HL-60 (cell line): ENCODE measurements around the gene AMIGO2.

ENCODE experiments used
- DNase-seq, 2 experiments: peaks; one replicate each; pipeline ENCODE4 v3.0.0-alpha.2; 2010 to 2020; ENCODE audit warnings: low read depth in 1 of 2, low spot score in 1 of 2
- H3K27ac ChIP-seq: fragments of 250-450 bp; sonication (Bioruptor Pico); replicated peaks from 2 replicates; pipeline ENCODE4 v1.5.1; 2020; ENCODE audit warnings: mild to moderate bottlenecking, moderate library complexity
- H3K27me3 ChIP-seq: fragments of 250-450 bp; sonication (Bioruptor Pico); 2 replicates; pipeline ENCODE4 v1.5.1; 2021; ENCODE audit warnings: mild to moderate bottlenecking, moderate library complexity; ENCODE audit not compliant: insufficient read depth, poor library complexity, severe bottlenecking
- H3K4me3 ChIP-seq: replicated peaks from 2 replicates; pipeline ENCODE4 v1.5.1; 2011; ENCODE audit warnings: mild to moderate bottlenecking, control low read depth, low read length; ENCODE audit not compliant: insufficient read depth
- CTCF ChIP-seq: IDR thresholded peaks from one replicate; pipeline ENCODE4 v1.5.1; 2011; ENCODE audit warnings: low read length, control low read depth, inconsistent platforms; ENCODE audit not compliant: insufficient read depth
- GABPA ChIP-seq: IDR thresholded peaks from 2 replicates; pipeline ENCODE4 v1.6.1; 2012; ENCODE audit warnings: low read depth
- POLR2AphosphoS5 ChIP-seq: IDR thresholded peaks from 2 replicates; pipeline ENCODE4 v1.6.1; 2012; ENCODE audit warnings: low read depth
- REST ChIP-seq: IDR thresholded peaks from 2 replicates; pipeline ENCODE4 v1.6.1; 2012; ENCODE audit warnings: low read depth; ENCODE audit not compliant: insufficient replicate concordance
- SPI1 ChIP-seq: IDR thresholded peaks from 2 replicates; pipeline ENCODE4 v1.6.1; 2012; ENCODE audit warnings: low read depth, mild to moderate bottlenecking, borderline replicate concordance

Gene AMIGO2

GRCh38 chr12:47039079-47039478 lies 40.7 kb downstream of the AMIGO2 start:
- Histone ChIP-seq H3K27me3 (no peaks in the 10 kb centered on the region), H3K4me3 (no peak overlapping the region), H3K27ac (no peak overlapping the region)
- no peak for TF ChIP-seq REST
- no peak for TF ChIP-seq GABPA
- TF ChIP-seq CTCF: no peak
- no peak for TF ChIP-seq SPI1
- TF ChIP-seq POLR2AphosphoS5: no peak
- no peak for DNase-seq

- Histone ChIP-seq H3K4me3 (no peak overlapping the region), H3K27ac (no peak overlapping the region), H3K27me3 (no peaks in the 10 kb centered on the region)
- no peak for DNase-seq
- TF ChIP-seq POLR2AphosphoS5 (no peak), SPI1 (no peak), GABPA (no peak), REST (no peak), CTCF (no peak)
Observed at GRCh38 chr12:47038270-47038748, 41.5 kb downstream of the AMIGO2 start.

- Histone ChIP-seq H3K4me3 (no peak overlapping the region), H3K27me3 (no peaks in the 10 kb centered on the region), H3K27ac (no peak overlapping the region)
- TF ChIP-seq GABPA: no peak
- no peak for TF ChIP-seq CTCF
- no peak for TF ChIP-seq SPI1
- no peak for TF ChIP-seq POLR2AphosphoS5
- DNase-seq: no peak
Observed at GRCh38 chr12:47035484-47035883, 44.3 kb downstream of the AMIGO2 start.

- H3K27ac ChIP-seq: no peak overlapping the region
- no peak for DNase-seq
Observed at GRCh38 chr12:47034661-47035060, 45.1 kb downstream of the AMIGO2 start.

More at GRCh38 chr12:47034661-47035060, 45.1 kb downstream of the AMIGO2 start:
- Histone ChIP-seq H3K27me3 (no peaks in the 10 kb centered on the region), H3K4me3 (no peak overlapping the region)
- no peak for TF ChIP-seq CTCF
- no peak for TF ChIP-seq REST
- no peak for TF ChIP-seq GABPA
- TF ChIP-seq POLR2AphosphoS5: no peak
- no peak for TF ChIP-seq SPI1
